Measurements from ENCODE around the gene RERG. TPM values are rescaled to one million over a fixed set of nuclear protein-coding genes. Genes with fewer than 3 reads are reported as not detected.

RERG gene
- total and polyA plus RNA-seq, 2 donors (not counting 3 experiments of a cell fraction or from before 2014, with no cell fraction given) = not detected

- no peak overlapping the region for H3K27ac ChIP-seq (ENCODE audit: insufficient read depth, low read depth, low read length)
- H3K4me2 ChIP-seq (ENCODE audit: insufficient read depth, low read length) = no peak overlapping the region
- H3K9ac ChIP-seq (replicated peaks; ENCODE audit: extremely low read depth, insufficient read depth, low read length) = no peak overlapping the region
- no peaks in the 10 kb centered on the region for H3K9me1 ChIP-seq (replicated peaks; ENCODE audit: control insufficient read depth, extremely low read depth, insufficient read depth, low read length)
- no peak overlapping the region for H3K4me3 ChIP-seq (replicated peaks in 1 of 3; ENCODE audit: insufficient read depth in 1 of 3, low read depth in 1 of 3, low read length in 3 of 3)
- DNase-seq (ENCODE audit: low read depth, low spot score) (peak; percentile 61), FAIRE-seq (peak; percentile 89)
- no peaks in the 10 kb centered on the region for H3K9me3 ChIP-seq (replicated peaks; ENCODE audit: control insufficient read depth, insufficient read depth, low read length)
- POLR2A ChIA-PET = no interaction called here
- no TSS peak for BruUV-seq (replicated peaks)
- H3K36me3 ChIP-seq (ENCODE audit: control insufficient read depth in 2 of 2, extremely low read depth in 1 of 2, insufficient read depth in 2 of 2, low read length in 2 of 2) = no peaks in the 10 kb centered on the region
- no peaks in the 10 kb centered on the region for H3K27me3 ChIP-seq (ENCODE audit: control insufficient read depth in 2 of 2, insufficient read depth in 2 of 2, low read length in 2 of 2)
- no peaks in the 10 kb centered on the region for H4K20me1 ChIP-seq (replicated peaks; ENCODE audit: control insufficient read depth, extremely low read depth, insufficient read depth, low read length)
- H3K79me2 ChIP-seq (ENCODE audit: control insufficient read depth, insufficient read depth, low read length) = no peaks in the 10 kb centered on the region
- H2AFZ ChIP-seq (ENCODE audit: low read depth, low read length) = no peak overlapping the region
- intact Hi-C loops (cut with micrococcal nuclease) = loop anchor here (1.0 to 10.0 kb wide), 6 partner anchors 42 to 639 kb away; no protein-coding TSS in a partner anchor
- CTCF ChIA-PET = interaction anchor here (0.7 to 2.0 kb wide), 17 partner anchors 11 to 553 kb away, joined by 3 to 17 read pairs (median 4); partner anchors contain the start of gene RERG
- TF ChIP-seq FOS (IDR thresholded peaks at IDR 0.05; ENCODE audit: borderline replicate concordance, insufficient read depth, low read length) (no peak), MYC (IDR thresholded peaks at IDR 0.05; ENCODE audit: low read depth, low read length) (peak; percentile 15), CTCF (IDR thresholded peaks at IDR 0.05; ENCODE audit: extremely low read depth in 1 of 2, insufficient read depth in 1 of 2, low read depth in 1 of 2, low read length in 2 of 2) (peak; percentile 69 to 72)
- H3K4me1 ChIP-seq (ENCODE audit: control insufficient read depth, extremely low read depth, insufficient read depth, low read length) = no peaks in the 10 kb centered on the region
- dilution Hi-C loops (cut with MboI; ENCODE audit: extremely low pct_ligation_motif_present, low sequenced_read_pairs) = no loop called here
These were observed 47.8 kb upstream of the RERG start for GRCh38 chr12:15268927-15269552.

GRCh38 chr12:15268309-15268708 is 47.1 kb upstream of the RERG start:
- TF ChIP-seq POLR2AphosphoS5 (IDR thresholded peaks at IDR 0.05; ENCODE audit: insufficient read depth, low read depth, low read length) (no peak), JUN (IDR thresholded peaks at IDR 0.05; ENCODE audit: borderline replicate concordance, insufficient read depth, insufficient read length, low read depth) (no peak), EZH2 (IDR thresholded peaks at IDR 0.05; ENCODE audit: borderline replicate concordance, low read depth, low read length, severe bottlenecking) (no peak), GATA2 (IDR thresholded peaks at IDR 0.05; ENCODE audit: insufficient read depth, insufficient read length, low read depth, low read length) (no peak), MAX (IDR thresholded peaks at IDR 0.05; ENCODE audit: insufficient read depth, insufficient read length) (no peak), MYC (IDR thresholded peaks at IDR 0.05; ENCODE audit: low read depth, low read length) (no peak), FOS (IDR thresholded peaks at IDR 0.05; ENCODE audit: borderline replicate concordance, insufficient read depth, low read length) (no peak), POLR2A (IDR thresholded peaks at IDR 0.05; ENCODE audit: low read depth, low read length) (no peak), CTCF (IDR thresholded peaks at IDR 0.05; ENCODE audit: extremely low read depth in 1 of 2, insufficient read depth in 1 of 2, low read depth in 1 of 2, low read length in 2 of 2) (no peak)
- H2AFZ ChIP-seq (ENCODE audit: low read depth, low read length) = no peak overlapping the region
- H3K4me3 ChIP-seq (replicated peaks in 1 of 3; ENCODE audit: insufficient read depth in 1 of 3, low read depth in 1 of 3, low read length in 3 of 3) = no peak overlapping the region
- H3K27ac ChIP-seq (ENCODE audit: insufficient read depth, low read depth, low read length) = no peak overlapping the region
- H3K27me3 ChIP-seq (ENCODE audit: control insufficient read depth in 2 of 2, insufficient read depth in 2 of 2, low read length in 2 of 2) = no peaks in the 10 kb centered on the region
- H3K4me2 ChIP-seq (ENCODE audit: insufficient read depth, low read length) = no peak overlapping the region
- BruUV-seq (replicated peaks) = no TSS peak
- DNase-seq (ENCODE audit: low read depth, low spot score) = no peak
- no peak overlapping the region for H3K9ac ChIP-seq (replicated peaks; ENCODE audit: extremely low read depth, insufficient read depth, low read length)
- no peaks in the 10 kb centered on the region for H3K9me3 ChIP-seq (replicated peaks; ENCODE audit: control insufficient read depth, insufficient read depth, low read length)
- FAIRE-seq = no peak
- H4K20me1 ChIP-seq (replicated peaks; ENCODE audit: control insufficient read depth, extremely low read depth, insufficient read depth, low read length) = no peaks in the 10 kb centered on the region
- POLR2A ChIA-PET = no interaction called here
- H3K79me2 ChIP-seq (ENCODE audit: control insufficient read depth, insufficient read depth, low read length) = no peaks in the 10 kb centered on the region
- H3K36me3 ChIP-seq (ENCODE audit: control insufficient read depth in 2 of 2, extremely low read depth in 1 of 2, insufficient read depth in 2 of 2, low read length in 2 of 2) = no peaks in the 10 kb centered on the region
- no peaks in the 10 kb centered on the region for H3K9me1 ChIP-seq (replicated peaks; ENCODE audit: control insufficient read depth, extremely low read depth, insufficient read depth, low read length)
- H3K4me1 ChIP-seq (ENCODE audit: control insufficient read depth, extremely low read depth, insufficient read depth, low read length) = no peaks in the 10 kb centered on the region
- intact Hi-C loops (cut with micrococcal nuclease) (loop anchor here (2.0 to 10.0 kb wide), 2 partner anchors 118 to 514 kb away; no protein-coding TSS in a partner anchor), dilution Hi-C loops (cut with MboI; ENCODE audit: extremely low pct_ligation_motif_present, low sequenced_read_pairs) (no loop called here)
- CTCF ChIA-PET = no interaction called here
